ENCODE data around the gene ARIH2. TPM values are rescaled to one million over a fixed set of nuclear protein-coding genes. Genes with fewer than 3 reads are reported as not detected.

Gene ARIH2
- total RNA-seq, 2 donors from 2014 or later, result 43.1 to 99.5 TPM

DNA sequence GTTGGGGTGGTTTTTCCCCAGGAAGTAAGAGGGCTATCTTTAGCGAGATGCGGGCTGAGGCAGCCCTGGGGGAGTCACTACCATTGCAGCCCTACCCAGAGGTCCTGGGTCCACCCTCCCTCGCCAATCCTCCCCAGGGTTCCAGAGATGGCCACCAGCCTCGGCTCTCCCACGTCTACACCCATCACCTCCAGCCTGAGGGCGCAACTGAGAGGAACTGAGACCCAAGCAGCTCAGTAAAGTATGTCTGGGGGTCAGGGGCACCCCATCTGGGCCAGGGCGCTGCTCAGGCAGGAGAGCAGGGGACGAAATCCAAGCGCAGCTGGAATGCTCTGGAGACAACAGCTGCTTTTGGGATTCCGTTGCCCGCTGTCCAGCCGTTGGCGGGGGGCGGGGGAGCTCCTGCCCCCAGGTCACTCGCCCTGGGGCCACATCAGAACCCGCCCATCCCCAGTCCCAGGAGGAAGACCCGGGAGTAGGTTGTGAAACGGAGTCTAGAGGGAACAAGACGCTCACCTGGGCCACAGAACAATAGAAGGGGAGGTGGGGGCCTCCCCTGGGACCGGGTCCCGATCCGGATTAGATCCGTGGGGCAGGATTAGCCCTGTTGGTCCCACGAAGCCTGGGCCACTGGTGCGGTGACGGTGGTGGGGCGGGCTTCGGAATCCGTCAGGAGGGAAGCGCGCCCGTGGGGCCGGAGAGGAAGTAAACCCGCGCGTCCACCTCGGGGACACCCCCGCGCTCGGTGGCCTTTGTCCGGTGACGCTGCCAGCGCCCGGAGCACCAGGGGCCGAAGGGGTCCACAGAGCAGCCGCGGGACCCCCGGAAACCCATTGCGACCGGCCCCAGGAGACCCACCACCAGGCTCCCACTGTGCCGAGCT lies 101.9 kb downstream of the ARIH2 start:
- Histone ChIP-seq H3K4me3 (peak overlapping the region; percentile 24 to 63), H3K9me3 (no peaks in the 10 kb centered on the region), H3K27me3 (no peaks in the 10 kb centered on the region), H3K27ac (peak overlapping the region; percentile 90 to 99 (median 98)), H3K4me1 (peaks cover 68% of the 10 kb centered on the region), H3K36me3 (replicated peaks in 1 of 2; ENCODE audit: insufficient read depth in 1 of 2, low read depth in 2 of 2) (peaks cover 0 to 12% of the 10 kb centered on the region in 2 donors)
- no peak for TF ChIP-seq POLR2A (IDR thresholded peaks at IDR 0.05)
- TF ChIP-seq, protein P1, sequence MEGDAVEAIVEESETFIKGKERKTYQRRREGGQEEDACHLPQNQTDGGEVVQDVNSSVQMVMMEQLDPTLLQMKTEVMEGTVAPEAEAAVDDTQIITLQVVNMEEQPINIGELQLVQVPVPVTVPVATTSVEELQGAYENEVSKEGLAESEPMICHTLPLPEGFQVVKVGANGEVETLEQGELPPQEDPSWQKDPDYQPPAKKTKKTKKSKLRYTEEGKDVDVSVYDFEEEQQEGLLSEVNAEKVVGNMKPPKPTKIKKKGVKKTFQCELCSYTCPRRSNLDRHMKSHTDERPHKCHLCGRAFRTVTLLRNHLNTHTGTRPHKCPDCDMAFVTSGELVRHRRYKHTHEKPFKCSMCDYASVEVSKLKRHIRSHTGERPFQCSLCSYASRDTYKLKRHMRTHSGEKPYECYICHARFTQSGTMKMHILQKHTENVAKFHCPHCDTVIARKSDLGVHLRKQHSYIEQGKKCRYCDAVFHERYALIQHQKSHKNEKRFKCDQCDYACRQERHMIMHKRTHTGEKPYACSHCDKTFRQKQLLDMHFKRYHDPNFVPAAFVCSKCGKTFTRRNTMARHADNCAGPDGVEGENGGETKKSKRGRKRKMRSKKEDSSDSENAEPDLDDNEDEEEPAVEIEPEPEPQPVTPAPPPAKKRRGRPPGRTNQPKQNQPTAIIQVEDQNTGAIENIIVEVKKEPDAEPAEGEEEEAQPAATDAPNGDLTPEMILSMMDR (IDR thresholded peaks at IDR 0.05), result no peak
- intact Hi-C loops (cut with DNase I), result no loop called here
- peak; percentile 7 for ATAC-seq
- WGBS, 2 donors, result 1% methylated on average over 14 to 47 of the region's 51 CpGs
- peak; percentile 60 to 75 (median 62) for DNase-seq

DNA sequence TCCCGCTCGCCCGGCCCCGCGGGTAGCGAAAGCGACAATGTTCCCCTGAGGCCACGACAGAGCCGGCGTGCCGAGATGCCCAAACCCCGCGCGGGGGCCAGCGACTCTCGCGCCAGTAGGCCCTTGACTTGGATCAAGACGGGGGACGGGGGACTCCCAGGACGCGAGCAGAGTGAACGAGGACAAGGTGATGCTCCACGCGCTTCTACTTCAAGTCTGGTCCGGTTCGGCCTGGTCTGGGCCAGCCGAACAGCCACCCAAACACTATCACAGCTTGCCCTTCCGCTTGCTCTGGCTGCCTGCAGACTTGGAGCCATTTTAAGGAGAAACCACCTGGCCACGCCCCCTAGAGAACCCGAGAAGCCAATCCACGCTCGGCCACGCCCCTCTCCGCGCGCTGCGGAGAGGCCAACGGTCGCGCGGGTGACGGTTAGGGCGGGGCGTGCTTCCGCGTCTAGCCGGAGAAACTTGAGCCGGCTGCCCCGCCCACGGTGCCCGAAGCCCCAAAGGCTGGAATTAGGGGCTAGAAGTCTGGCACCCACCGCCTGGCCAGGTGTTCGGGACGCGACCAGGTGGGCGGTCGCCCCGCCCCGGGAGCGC lies 102.7 kb downstream of the ARIH2 start:
- H3K27me3 ChIP-seq, result no peaks in the 10 kb centered on the region
- DNase-seq, result peak; percentile 100
- no peaks in the 10 kb centered on the region for H3K9me3 ChIP-seq
- peaks cover 75% of the 10 kb centered on the region for H3K4me1 ChIP-seq
- H3K27ac ChIP-seq, result peak overlapping the region; percentile 90 to 99 (median 98)
- H3K36me3 ChIP-seq (replicated peaks in 1 of 2; ENCODE audit: insufficient read depth in 1 of 2, low read depth in 2 of 2), result peaks cover 0 to 12% of the 10 kb centered on the region in 2 donors
- peak; percentile 99 to 100 (median 99) for TF ChIP-seq POLR2A (IDR thresholded peaks at IDR 0.05)
- TF ChIP-seq, protein P1 (IDR thresholded peaks at IDR 0.05), result no peak
- intact Hi-C loops (cut with DNase I), result no loop called here
- WGBS, 2 donors, result 0% methylated on average over 16 to 52 of the region's 60 CpGs
- ATAC-seq, result peak; percentile 86
- peak overlapping the region; percentile 24 to 63 for H3K4me3 ChIP-seq

DNA sequence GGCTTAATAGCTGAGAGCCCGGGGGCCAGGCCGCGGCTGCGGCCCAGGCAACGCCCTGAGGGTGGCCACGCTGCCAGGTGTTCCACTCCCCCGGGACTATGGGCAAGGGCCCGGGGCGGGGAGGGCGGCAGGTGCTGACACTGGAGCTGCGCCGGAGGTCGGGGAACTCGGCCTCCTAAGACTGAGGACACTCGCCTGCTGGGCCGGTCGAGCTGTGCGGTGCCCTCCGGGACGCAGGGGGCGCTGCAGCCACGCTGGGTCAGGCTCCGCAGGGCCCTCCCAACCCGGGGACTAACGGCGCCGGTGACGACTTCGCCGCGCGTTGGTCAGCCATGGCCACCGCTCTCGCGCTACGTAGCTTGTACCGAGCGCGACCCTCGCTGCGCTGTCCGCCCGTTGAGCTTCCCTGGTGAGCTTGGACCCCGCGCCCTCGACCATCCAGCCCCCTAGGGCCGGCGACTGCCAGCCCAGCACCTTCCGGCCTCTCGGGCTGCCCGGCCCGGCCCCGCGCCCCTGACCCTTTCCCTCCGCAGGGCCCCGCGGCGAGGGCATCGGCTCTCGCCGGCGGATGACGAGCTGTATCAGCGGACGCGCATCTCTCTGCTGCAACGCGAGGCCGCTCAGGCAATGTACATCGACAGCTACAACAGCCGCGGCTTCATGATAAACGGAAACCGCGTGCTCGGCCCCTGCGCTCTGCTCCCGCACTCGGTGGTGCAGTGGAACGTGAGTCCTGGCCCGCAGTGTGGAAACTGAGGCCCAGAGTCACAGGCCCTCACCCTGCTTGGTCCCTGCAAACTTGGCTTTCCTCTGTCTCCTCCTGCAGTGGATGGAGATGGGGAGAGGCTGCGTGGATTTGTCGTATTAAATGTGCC lies 103.4 kb downstream of the ARIH2 start, which contains the start of gene NDUFAF3:
TSS of gene NDUFAF3 (plus strand) at position 309 of the 875 bp plus-strand sequence. CDS start at position 333, 24 bp downstream.
- peak; percentile 54 to 94 (median 69) for TF ChIP-seq POLR2A (IDR thresholded peaks at IDR 0.05)
- TF ChIP-seq, protein P1 (IDR thresholded peaks at IDR 0.05), result peak; percentile 95 to 99 (median 98)
- intact Hi-C loops (cut with DNase I), result no loop called here
- ATAC-seq (peak; percentile 84), DNase-seq (peak; percentile 94 to 95 (median 94))
- 0 to 3% methylated on average over 8 to 81 of the region's 83 CpGs for WGBS, 2 donors
- Histone ChIP-seq H3K27me3 (no peaks in the 10 kb centered on the region), H3K36me3 (replicated peaks in 1 of 2; ENCODE audit: insufficient read depth in 1 of 2, low read depth in 2 of 2) (peaks cover 0 to 13% of the 10 kb centered on the region in 2 donors), H3K4me3 (peak within 1 kb of the TSS; percentile 44 to 63), H3K9me3 (no peaks in the 10 kb centered on the region), H3K27ac (peak within 1 kb of the TSS; percentile 90 to 99 (median 98)), H3K4me1 (peaks cover 68% of the 10 kb centered on the region)

DNA sequence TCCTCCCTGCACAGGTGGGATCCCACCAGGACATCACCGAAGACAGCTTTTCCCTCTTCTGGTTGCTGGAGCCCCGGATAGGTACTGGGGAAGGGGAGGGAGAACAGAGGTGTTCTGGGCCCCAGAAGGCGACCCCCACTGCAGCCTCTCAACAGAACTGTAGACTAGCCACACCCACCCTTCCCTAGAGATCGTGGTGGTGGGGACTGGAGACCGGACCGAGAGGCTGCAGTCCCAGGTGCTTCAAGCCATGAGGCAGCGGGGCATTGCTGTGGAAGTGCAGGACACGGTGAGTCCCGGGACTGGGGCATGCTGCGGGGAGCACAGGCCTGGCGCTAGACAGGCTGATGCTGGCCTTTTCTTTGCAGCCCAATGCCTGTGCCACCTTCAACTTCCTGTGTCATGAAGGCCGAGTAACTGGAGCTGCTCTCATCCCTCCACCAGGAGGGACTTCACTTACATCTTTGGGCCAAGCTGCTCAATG lies 104.1 kb downstream of the ARIH2 start:
- H3K9me3 ChIP-seq, result no peaks in the 10 kb centered on the region
- 16 to 31% methylated on average over 3 to 12 of the region's 12 CpGs for WGBS, 2 donors
- DNase-seq (no peak), ATAC-seq (no peak)
- H3K27ac ChIP-seq, result peak overlapping the region; percentile 90 to 99 (median 98)
- peak overlapping the region; percentile 44 to 63 for H3K4me3 ChIP-seq
- H3K4me1 ChIP-seq, result peaks cover 68% of the 10 kb centered on the region
- H3K36me3 ChIP-seq (replicated peaks in 1 of 2; ENCODE audit: insufficient read depth in 1 of 2, low read depth in 2 of 2), result peaks cover 0 to 13% of the 10 kb centered on the region in 2 donors
- intact Hi-C loops (cut with DNase I), result no loop called here
- TF ChIP-seq, protein P1 (IDR thresholded peaks at IDR 0.05), result no peak
- no peak for TF ChIP-seq POLR2A (IDR thresholded peaks at IDR 0.05)
- H3K27me3 ChIP-seq, result no peaks in the 10 kb centered on the region
